ENCODE measurements around the gene ZBTB40.

Gene ZBTB40

GRCh38 chr1:22471078-22471477, 19.4 kb downstream of the ZBTB40 start:
- Histone ChIP-seq H3K9me2 (replicated peaks; ENCODE audit: insufficient read depth, low read length) (no peaks in the 10 kb centered on the region), H3F3A (ENCODE audit: insufficient read depth, low read length) (no peaks in the 10 kb centered on the region), H4K20me1 (ENCODE audit: insufficient read depth, low read length) (no peaks in the 10 kb centered on the region), H3K36me3 (replicated peaks; ENCODE audit: insufficient read depth, low read length) (no peaks in the 10 kb centered on the region), H3K9ac (ENCODE audit: low read length) (no peak overlapping the region), H3K27ac (ENCODE audit: low read length) (no peak overlapping the region), H3K79me2 (ENCODE audit: low read length) (peaks cover 95% of the 10 kb centered on the region), H3K4me2 (ENCODE audit: low read depth, low read length) (no peak overlapping the region), H3K27me3 (replicated peaks; ENCODE audit: insufficient read depth, low read length) (no peaks in the 10 kb centered on the region), H3K4me3 (ENCODE audit: low read length) (no peak overlapping the region), H3K9me3 (replicated peaks; ENCODE audit: insufficient read depth, low read length) (no peaks in the 10 kb centered on the region), H2AFZ (ENCODE audit: low read length) (no peak overlapping the region), H3K4me1 (ENCODE audit: low read length) (no peaks in the 10 kb centered on the region)
- no peak for DNase-seq
- TF ChIP-seq CTCF (IDR thresholded peaks at IDR 0.05; ENCODE audit: low read length) = no peak
- TF ChIP-seq EZH2phosphoT487 (IDR thresholded peaks at IDR 0.05; ENCODE audit: low read length) = no peak
- TF ChIP-seq EZH2 (optimal IDR thresholded peaks at IDR 0.05; ENCODE audit: low read depth, low read length) = no peak

GRCh38 chr1:22471610-22472009, 20.0 kb downstream of the ZBTB40 start:
- Histone ChIP-seq H4K20me1 (ENCODE audit: insufficient read depth, low read length) (no peaks in the 10 kb centered on the region), H3K9me2 (replicated peaks; ENCODE audit: insufficient read depth, low read length) (no peaks in the 10 kb centered on the region)

GRCh38 chr1:22472596-22472995, 20.9 kb downstream of the ZBTB40 start:
- H3K79me2 ChIP-seq (ENCODE audit: low read length) = peaks cover 91% of the 10 kb centered on the region
- no peak for DNase-seq
- H3K9ac ChIP-seq (ENCODE audit: low read length) = no peak overlapping the region
- H3F3A ChIP-seq (ENCODE audit: insufficient read depth, low read length) = no peaks in the 10 kb centered on the region
- no peaks in the 10 kb centered on the region for H3K4me1 ChIP-seq (ENCODE audit: low read length)
- H4K20me1 ChIP-seq (ENCODE audit: insufficient read depth, low read length) = no peaks in the 10 kb centered on the region
- H3K36me3 ChIP-seq (replicated peaks; ENCODE audit: insufficient read depth, low read length) = no peaks in the 10 kb centered on the region
- H3K9me3 ChIP-seq (replicated peaks; ENCODE audit: insufficient read depth, low read length) = no peaks in the 10 kb centered on the region
- TF ChIP-seq CTCF (IDR thresholded peaks at IDR 0.05; ENCODE audit: low read length) (no peak), EZH2phosphoT487 (IDR thresholded peaks at IDR 0.05; ENCODE audit: low read length) (no peak), EZH2 (optimal IDR thresholded peaks at IDR 0.05; ENCODE audit: low read depth, low read length) (no peak)
- H2AFZ ChIP-seq (ENCODE audit: low read length) = no peak overlapping the region
- H3K27me3 ChIP-seq (replicated peaks; ENCODE audit: insufficient read depth, low read length) = no peaks in the 10 kb centered on the region
- no peaks in the 10 kb centered on the region for H3K9me2 ChIP-seq (replicated peaks; ENCODE audit: insufficient read depth, low read length)
- H3K4me3 ChIP-seq (ENCODE audit: low read length) = no peak overlapping the region
- H3K4me2 ChIP-seq (ENCODE audit: low read depth, low read length) = no peak overlapping the region
- no peak overlapping the region for H3K27ac ChIP-seq (ENCODE audit: low read length)

More at GRCh38 chr1:22471610-22472009, 20.0 kb downstream of the ZBTB40 start:
- no peak overlapping the region for H3K4me3 ChIP-seq (ENCODE audit: low read length)
- no peak for TF ChIP-seq EZH2 (optimal IDR thresholded peaks at IDR 0.05; ENCODE audit: low read depth, low read length)
- no peak for TF ChIP-seq CTCF (IDR thresholded peaks at IDR 0.05; ENCODE audit: low read length)
- no peak for TF ChIP-seq EZH2phosphoT487 (IDR thresholded peaks at IDR 0.05; ENCODE audit: low read length)
- no peaks in the 10 kb centered on the region for H3F3A ChIP-seq (ENCODE audit: insufficient read depth, low read length)
- no peak overlapping the region for H3K4me2 ChIP-seq (ENCODE audit: low read depth, low read length)
- no peak overlapping the region for H3K9ac ChIP-seq (ENCODE audit: low read length)
- no peaks in the 10 kb centered on the region for H3K36me3 ChIP-seq (replicated peaks; ENCODE audit: insufficient read depth, low read length)
- no peak for DNase-seq
- no peaks in the 10 kb centered on the region for H3K4me1 ChIP-seq (ENCODE audit: low read length)
- H3K27me3 ChIP-seq (replicated peaks; ENCODE audit: insufficient read depth, low read length) = no peaks in the 10 kb centered on the region
- H3K27ac ChIP-seq (ENCODE audit: low read length) = no peak overlapping the region
- H3K9me3 ChIP-seq (replicated peaks; ENCODE audit: insufficient read depth, low read length) = no peaks in the 10 kb centered on the region
- H2AFZ ChIP-seq (ENCODE audit: low read length) = no peak overlapping the region
- peaks cover 94% of the 10 kb centered on the region for H3K79me2 ChIP-seq (ENCODE audit: low read length)
